Kidney epithelial cell (primary cell): ENCODE measurements around the gene HCN2. TPM values are rescaled to one million over a fixed set of nuclear protein-coding genes. Genes with fewer than 3 reads are reported as not detected.

Experiments
- DNase-seq: peaks from one replicate; pipeline ENCODE4 v3.0.0-alpha.2; 2010; ENCODE audit warnings: low read depth
- H3K27me3 ChIP-seq: 2 replicates; pipeline ENCODE4 v1.6.0; 2011; ENCODE audit warnings: low read length; ENCODE audit not compliant: control insufficient read depth, insufficient read depth
- H3K36me3 ChIP-seq: 2 replicates; pipeline ENCODE4 v1.5.1; 2011; ENCODE audit warnings: low read length; ENCODE audit not compliant: control insufficient read depth, insufficient read depth
- H3K4me3 ChIP-seq: 2 replicates; pipeline ENCODE4 v1.5.1; 2011; ENCODE audit warnings: low read depth, mild to moderate bottlenecking, control low read depth, low read length
- CTCF ChIP-seq: IDR thresholded peaks from 2 replicates; pipeline ENCODE4 v1.5.1; 2011; ENCODE audit warnings: mild to moderate bottlenecking, moderate library complexity, low read length, control low read depth, inconsistent platforms; ENCODE audit not compliant: insufficient read depth, poor library complexity, severe bottlenecking
- total RNA-seq: library from RNA; depleted of rRNA; stranded (reverse); fragments of >200 nt; gene quantifications from 2 replicates; pipeline ENCODE4 v1.2.3, GENCODE V29; 2015

The HCN2 gene
- total RNA-seq, 1 donor from 2014 or later, result 0.13 TPM

- no peak for DNase-seq
- Histone ChIP-seq H3K4me3 (no peak overlapping the region), H3K36me3 (no peaks in the 10 kb centered on the region), H3K27me3 (peaks cover 47% of the 10 kb centered on the region)
- peak; percentile 82 for TF ChIP-seq CTCF
Measured at GRCh38 chr19:588093-588740, 1.5 kb upstream of the HCN2 start.

- TF ChIP-seq CTCF, result no peak
- Histone ChIP-seq H3K27me3 (peaks cover 51% of the 10 kb centered on the region), H3K4me3 (no peak overlapping the region), H3K36me3 (no peaks in the 10 kb centered on the region)
- no peak for DNase-seq
Measured at GRCh38 chr19:588741-589692, 664 bp upstream of the HCN2 start.

- no peak for TF ChIP-seq CTCF
- no peaks in the 10 kb centered on the region for H3K36me3 ChIP-seq
- peaks cover 60% of the 10 kb centered on the region for H3K27me3 ChIP-seq
- DNase-seq, result no peak
- no peak overlapping the region for H3K4me3 ChIP-seq
Measured at GRCh38 chr19:590396-590745, 690 bp downstream of the HCN2 start.

- Histone ChIP-seq H3K27me3 (peaks cover 62% of the 10 kb centered on the region), H3K36me3 (no peaks in the 10 kb centered on the region), H3K4me3 (no peak overlapping the region)
- no peak for TF ChIP-seq CTCF
- no peak for DNase-seq
Measured at GRCh38 chr19:590750-591098, 1.0 kb downstream of the HCN2 start.

GRCh38 chr19:591099-591958 is 1.6 kb downstream of the HCN2 start:
- no peak for TF ChIP-seq CTCF

More at GRCh38 chr19:591099-591958, 1.6 kb downstream of the HCN2 start:
- no peak overlapping the region for H3K4me3 ChIP-seq
- no peaks in the 10 kb centered on the region for H3K36me3 ChIP-seq
- no peak for DNase-seq
- H3K27me3 ChIP-seq, result peaks cover 62% of the 10 kb centered on the region
